Fibroblast of mammary gland (primary cell): ENCODE data around the gene TASOR2.

ENCODE experiments used
- DNase-seq: peaks from one replicate; pipeline ENCODE4 v3.0.0-alpha.2; 2010; ENCODE audit warnings: low read depth
- H3K4me3 ChIP-seq: 2 replicates; pipeline ENCODE4 v1.5.1; 2011; ENCODE audit warnings: low read depth, mild to moderate bottlenecking, low read length, moderate library complexity; ENCODE audit not compliant: control insufficient read depth
- TF ChIP-seq, protein P1 (sequence below): conservative IDR thresholded peaks from 2 replicates; pipeline ENCODE4 v1.5.1; 2011; ENCODE audit warnings: low read depth, low read length, inconsistent platforms; ENCODE audit not compliant: control insufficient read depth, insufficient read depth

TASOR2 gene

DNA sequence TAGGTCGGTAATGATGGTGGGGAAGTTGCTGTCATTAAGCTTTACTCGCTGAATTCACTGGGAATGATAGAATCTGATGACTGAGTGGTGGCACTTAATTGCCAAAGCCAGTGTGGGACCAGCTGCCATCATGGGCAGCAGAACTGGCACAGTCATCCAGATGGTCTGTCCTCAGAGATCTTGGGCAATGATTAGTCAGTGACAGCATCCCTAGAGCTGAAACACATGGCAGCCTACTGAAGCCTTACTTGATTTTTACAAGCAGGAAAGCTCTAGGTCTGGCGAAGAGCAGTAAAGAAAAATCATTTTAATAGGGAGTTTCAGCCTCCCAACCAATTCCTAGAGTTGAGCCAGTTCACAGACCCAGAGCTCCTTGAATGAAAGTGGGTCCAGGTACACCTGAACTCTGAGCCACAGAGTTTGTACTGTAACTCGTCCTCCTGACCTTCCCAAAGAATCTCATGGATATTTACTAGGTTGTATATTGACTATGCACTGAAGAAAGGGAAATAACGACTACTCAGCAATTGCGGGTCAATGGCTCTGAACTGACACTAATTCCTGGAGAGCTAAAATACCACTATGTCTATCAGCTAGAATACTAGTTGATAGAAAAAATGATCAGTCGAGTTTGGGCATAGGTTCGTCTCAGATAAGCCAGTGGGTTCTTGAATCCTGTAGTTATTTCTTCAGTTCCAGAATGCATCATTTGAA, 13.8 kb upstream of the TASOR2 start:
- no peak overlapping the region for H3K4me3 ChIP-seq
- TF ChIP-seq, protein P1, sequence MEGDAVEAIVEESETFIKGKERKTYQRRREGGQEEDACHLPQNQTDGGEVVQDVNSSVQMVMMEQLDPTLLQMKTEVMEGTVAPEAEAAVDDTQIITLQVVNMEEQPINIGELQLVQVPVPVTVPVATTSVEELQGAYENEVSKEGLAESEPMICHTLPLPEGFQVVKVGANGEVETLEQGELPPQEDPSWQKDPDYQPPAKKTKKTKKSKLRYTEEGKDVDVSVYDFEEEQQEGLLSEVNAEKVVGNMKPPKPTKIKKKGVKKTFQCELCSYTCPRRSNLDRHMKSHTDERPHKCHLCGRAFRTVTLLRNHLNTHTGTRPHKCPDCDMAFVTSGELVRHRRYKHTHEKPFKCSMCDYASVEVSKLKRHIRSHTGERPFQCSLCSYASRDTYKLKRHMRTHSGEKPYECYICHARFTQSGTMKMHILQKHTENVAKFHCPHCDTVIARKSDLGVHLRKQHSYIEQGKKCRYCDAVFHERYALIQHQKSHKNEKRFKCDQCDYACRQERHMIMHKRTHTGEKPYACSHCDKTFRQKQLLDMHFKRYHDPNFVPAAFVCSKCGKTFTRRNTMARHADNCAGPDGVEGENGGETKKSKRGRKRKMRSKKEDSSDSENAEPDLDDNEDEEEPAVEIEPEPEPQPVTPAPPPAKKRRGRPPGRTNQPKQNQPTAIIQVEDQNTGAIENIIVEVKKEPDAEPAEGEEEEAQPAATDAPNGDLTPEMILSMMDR, result no peak
- no peak for DNase-seq

DNA sequence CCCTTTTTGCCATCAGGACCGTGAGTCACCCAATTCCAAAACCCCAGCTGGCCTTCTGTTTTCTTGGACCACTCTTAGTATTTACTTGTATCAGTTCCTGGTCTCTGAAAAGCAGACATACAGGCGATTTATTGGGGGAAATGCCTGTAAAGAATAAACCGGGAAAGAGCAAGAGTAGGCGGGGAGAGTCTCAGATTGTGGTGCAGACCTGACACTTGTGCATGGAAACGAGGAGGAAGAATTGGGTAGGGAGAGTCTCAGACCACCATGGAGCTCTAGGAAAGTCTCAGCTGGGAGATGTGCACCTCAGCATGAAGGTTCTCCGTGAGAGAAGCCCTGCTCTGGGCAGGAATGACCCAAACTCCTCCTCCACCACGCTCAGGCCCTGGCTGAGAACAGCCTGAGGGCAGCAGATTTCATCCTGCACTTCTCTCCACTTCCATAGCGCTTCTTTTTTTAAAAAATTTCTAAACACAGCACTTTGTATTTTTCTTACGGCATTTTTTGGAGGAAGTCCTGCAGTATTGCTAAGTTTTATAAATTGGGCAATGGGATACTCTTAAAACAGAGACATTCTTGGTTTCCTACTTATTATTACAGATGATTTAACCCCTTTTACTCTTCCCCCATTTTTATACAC, 6.1 kb upstream of the TASOR2 start:
- no peak overlapping the region for H3K4me3 ChIP-seq
- TF ChIP-seq, protein P1, result no peak
- DNase-seq, result no peak

DNA sequence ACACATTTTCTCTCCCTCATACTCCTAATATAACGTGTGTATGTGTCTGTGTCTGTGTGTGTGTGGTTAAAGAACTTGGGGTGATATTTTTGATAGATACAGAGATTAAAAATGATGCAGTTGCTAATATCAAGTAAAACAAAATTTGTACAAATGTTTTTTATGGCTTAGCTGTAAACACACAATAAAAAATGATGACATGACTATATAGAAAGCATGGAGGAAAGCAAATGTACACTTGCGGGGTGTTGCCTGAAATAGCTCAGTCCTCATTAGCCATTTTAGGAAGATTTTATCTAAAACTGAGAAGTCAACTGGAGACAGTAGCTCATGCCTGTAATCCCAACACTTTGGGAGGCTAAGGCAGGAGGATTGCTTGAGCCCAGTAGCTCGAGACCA, 5.6 kb upstream of the TASOR2 start:
- H3K4me3 ChIP-seq, result no peak overlapping the region
- DNase-seq, result no peak
- TF ChIP-seq, protein P1, result no peak

DNA sequence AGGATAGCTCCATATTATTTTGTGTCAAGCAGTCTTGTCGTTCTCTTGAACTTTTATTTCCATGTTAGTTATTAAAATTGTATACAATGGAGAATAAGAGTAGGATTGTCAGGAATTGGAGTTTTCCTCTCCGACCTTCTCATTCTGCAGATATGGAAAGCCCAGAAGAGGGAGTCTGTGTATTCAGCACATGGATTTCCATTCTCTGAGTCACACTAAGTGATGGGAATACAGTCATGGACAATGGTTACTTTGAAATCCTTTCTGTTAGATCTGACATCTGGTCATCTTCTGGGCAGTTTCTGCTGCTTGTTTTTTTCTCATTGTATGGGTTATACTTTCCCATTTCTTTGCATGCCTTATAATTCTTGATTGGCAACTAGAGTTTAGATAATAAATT, 5.0 kb upstream of the TASOR2 start:
- TF ChIP-seq, protein P1, result peak; percentile 21
- peak; percentile 65 for DNase-seq
- no peak overlapping the region for H3K4me3 ChIP-seq

DNA sequence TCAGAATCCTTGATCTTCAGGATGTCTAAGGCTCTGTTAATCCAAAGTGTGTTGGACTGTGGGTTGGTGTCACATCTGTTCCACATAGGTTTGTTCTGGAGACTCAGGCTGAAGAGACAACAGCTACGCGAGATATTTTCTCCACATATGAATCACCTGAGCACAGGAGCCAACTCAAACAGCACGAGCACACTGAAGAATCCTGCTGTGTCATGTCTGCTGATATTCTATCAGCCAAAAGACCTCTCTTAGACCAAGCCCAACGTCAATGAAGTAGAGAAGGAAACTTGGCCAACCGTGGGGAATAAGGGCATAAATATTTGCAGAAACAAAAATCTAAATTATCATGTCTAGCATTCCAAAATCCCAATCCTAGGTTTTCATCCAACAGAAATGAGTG, 2.7 kb upstream of the TASOR2 start:
- DNase-seq, result no peak
- TF ChIP-seq, protein P1, result no peak

DNA sequence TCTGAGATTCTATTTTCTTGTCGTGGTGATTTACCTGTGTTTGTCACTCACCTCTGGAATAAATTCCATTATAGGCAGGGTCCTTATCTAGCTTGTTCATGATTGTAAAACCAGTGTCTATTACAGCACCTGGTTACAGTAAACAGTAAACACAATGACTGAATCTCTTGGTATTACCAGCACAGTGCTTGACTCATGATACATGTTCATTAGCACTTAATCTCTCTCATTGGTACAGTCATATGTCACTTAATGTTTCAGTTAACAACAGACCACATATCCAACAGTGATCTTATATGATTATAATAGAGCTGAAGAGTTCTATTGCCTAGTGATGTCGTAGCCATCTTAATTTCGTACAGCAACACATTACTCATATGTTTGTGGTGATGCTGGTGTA, 1.6 kb upstream of the TASOR2 start:
- TF ChIP-seq, protein P1, result no peak
- H3K4me3 ChIP-seq, result no peak overlapping the region
- no peak for DNase-seq

More for the DNA sequence above, 2.7 kb upstream of the TASOR2 start:
- H3K4me3 ChIP-seq, result no peak overlapping the region
